ENCODE data around the gene CNTROB.

CNTROB gene

GRCh38 chr17:7922845-7923628, 9.0 kb upstream of the CNTROB start:
- Histone ChIP-seq H3K9ac (ENCODE audit: low read depth in 1 of 2, low read length in 2 of 2) (peak overlapping the region; percentile 76 to 82), H3K4me1 (ENCODE audit: control insufficient read depth in 1 of 2, insufficient read depth in 2 of 2, low read length in 2 of 2) (peaks cover 12 to 16% of the 10 kb centered on the region in 2 donors), H3K9me3 (ENCODE audit: control insufficient read depth in 1 of 2, low read length in 2 of 2) (no peaks in the 10 kb centered on the region), H3K27me3 (ENCODE audit: control insufficient read depth in 1 of 2, insufficient read depth in 2 of 2, low read length in 2 of 2) (no peaks in the 10 kb centered on the region), H3K36me3 (ENCODE audit: control insufficient read depth in 1 of 2, insufficient read depth in 2 of 2, low read length in 2 of 2) (no peaks in the 10 kb centered on the region), H3K4me3 (ENCODE audit: low read depth in 1 of 2, low read length in 2 of 2) (peak overlapping the region; percentile 68 to 76), H3K27ac (ENCODE audit: low read depth, low read length) (peak overlapping the region; percentile 15)

DNA sequence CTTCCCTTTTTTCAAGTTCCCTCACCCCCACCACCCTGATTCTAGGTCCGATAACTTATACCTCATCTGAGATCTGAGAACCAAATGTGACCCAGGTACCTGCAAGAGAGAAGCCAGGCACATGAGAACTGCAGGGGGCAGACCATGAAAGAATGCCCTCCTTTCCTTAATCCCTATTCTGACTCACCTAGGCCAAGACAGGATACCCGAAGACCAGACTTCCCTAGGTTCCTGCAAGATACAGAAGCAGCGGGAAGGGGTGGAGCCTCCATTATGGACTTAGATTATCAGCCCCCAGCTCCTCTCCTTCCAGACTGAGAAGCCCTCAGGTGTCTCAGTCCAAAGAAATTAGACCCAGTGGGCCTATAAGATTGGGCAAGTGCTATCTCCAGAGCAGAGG, 4.4 kb upstream of the CNTROB start:
- Histone ChIP-seq H3K27me3 (ENCODE audit: control insufficient read depth in 1 of 2, insufficient read depth in 2 of 2, low read length in 2 of 2) (no peaks in the 10 kb centered on the region), H3K27ac (ENCODE audit: low read depth, low read length) (no peak overlapping the region), H3K4me3 (ENCODE audit: low read depth in 1 of 2, low read length in 2 of 2) (no peak overlapping the region), H3K4me1 (ENCODE audit: control insufficient read depth in 1 of 2, insufficient read depth in 2 of 2, low read length in 2 of 2) (peaks cover 18 to 20% of the 10 kb centered on the region in 2 donors), H3K9me3 (ENCODE audit: control insufficient read depth in 1 of 2, low read length in 2 of 2) (no peaks in the 10 kb centered on the region), H3K36me3 (ENCODE audit: control insufficient read depth in 1 of 2, insufficient read depth in 2 of 2, low read length in 2 of 2) (no peaks in the 10 kb centered on the region), H3K9ac (ENCODE audit: low read depth in 1 of 2, low read length in 2 of 2) (no peak overlapping the region)

DNA sequence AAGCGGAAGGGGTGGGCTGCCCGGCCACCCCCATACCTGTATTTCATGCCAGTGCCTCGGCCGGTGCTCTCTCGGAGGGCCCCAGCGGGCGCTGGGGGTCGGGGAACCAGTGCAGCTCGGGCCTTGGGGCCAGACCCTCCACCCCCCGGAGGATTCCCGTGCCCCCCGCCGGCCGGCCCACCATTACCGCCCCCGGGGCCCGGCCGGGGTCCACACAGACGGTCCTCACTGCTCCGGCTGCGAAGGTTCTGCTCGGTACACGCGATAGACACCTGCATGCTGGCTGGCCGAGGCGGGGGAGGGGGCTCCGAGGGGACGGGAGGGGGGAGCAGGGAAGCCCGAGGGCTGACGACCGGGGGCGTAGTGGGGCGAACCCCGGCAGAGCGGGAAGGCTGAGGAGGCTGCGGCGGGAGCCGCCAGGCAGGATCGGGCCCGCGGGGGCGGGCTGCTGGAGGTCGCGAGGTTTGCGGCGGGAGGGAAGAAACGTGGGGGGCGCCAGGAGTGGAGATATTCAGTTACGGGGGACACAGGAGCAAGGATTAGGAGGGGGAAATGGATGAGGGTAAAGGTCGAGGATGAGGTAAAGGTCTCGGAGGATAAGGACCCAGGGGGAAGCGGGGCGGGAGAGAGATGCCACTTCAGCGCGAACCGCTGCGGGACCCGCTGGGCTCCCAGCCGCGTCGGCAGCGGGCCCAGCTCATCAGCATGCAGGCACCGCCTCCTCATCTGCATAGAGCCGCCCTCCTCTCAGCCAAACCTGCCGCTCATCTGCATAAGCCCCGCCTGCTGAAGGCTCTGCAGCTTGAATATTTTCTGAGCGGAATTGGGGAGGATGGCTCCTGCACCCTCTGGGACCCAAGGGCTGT, 2.6 kb upstream of the CNTROB start, which contains the start of gene KCNAB3:
TSS of gene KCNAB3 (minus strand) at position 699 of the 866 bp plus-strand sequence. CDS start at position 278, 421 bp downstream.
- H3K4me1 ChIP-seq (ENCODE audit: control insufficient read depth in 1 of 2, insufficient read depth in 2 of 2, low read length in 2 of 2): peaks cover 21 to 23% of the 10 kb centered on the region in 2 donors
- no peak within 1 kb of the TSS for H3K27ac ChIP-seq (ENCODE audit: low read depth, low read length)
- H3K9me3 ChIP-seq (ENCODE audit: control insufficient read depth in 1 of 2, low read length in 2 of 2): no peaks in the 10 kb centered on the region
- no peaks in the 10 kb centered on the region for H3K27me3 ChIP-seq (ENCODE audit: control insufficient read depth in 1 of 2, insufficient read depth in 2 of 2, low read length in 2 of 2)
- H3K36me3 ChIP-seq (ENCODE audit: control insufficient read depth in 1 of 2, insufficient read depth in 2 of 2, low read length in 2 of 2): no peaks in the 10 kb centered on the region
- H3K9ac ChIP-seq (ENCODE audit: low read depth in 1 of 2, low read length in 2 of 2): no peak within 1 kb of the TSS
- no peak within 1 kb of the TSS for H3K4me3 ChIP-seq (ENCODE audit: low read depth in 1 of 2, low read length in 2 of 2)

DNA sequence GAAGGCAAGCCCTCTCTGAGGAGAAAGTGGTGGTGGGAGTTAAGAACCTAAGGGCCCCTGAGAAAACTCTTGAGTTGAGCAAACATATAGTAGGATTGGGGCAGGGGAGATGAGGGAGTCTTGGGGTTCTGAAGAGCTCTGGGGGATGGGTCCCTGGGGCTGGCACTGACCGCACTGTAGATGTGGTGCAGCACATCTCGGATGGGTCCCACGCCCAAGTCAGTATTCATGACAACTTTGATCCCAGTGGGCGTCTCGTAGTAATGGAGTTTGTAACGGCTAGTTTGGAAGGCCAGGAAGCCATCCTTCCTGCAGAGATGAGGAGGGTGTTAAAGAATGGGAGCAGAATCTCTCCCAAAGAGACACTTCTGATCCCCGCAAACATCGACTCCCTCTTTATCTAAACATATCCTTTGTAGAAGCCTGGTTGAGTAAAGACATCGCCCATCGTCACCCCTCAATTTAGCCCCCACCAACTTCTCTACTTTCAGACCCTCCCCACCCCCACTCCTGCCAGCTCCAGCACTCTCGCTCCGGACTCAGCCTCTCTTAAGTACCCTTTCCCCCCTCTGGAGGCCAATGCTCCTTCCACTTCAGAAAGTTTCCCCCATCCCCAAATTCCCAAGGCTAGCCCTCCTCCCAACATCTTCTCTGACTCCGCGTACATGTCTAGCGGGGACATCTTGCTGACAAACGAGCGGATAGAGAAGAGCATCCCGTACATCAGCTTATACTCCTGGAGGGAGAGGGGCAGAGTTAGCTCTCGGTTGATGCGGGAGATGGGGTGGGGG, 970 bp upstream of the CNTROB start:
- no peaks in the 10 kb centered on the region for H3K27me3 ChIP-seq (ENCODE audit: control insufficient read depth in 1 of 2, insufficient read depth in 2 of 2, low read length in 2 of 2)
- H3K9me3 ChIP-seq (ENCODE audit: control insufficient read depth in 1 of 2, low read length in 2 of 2): no peaks in the 10 kb centered on the region
- H3K4me3 ChIP-seq (ENCODE audit: low read depth in 1 of 2, low read length in 2 of 2): peak overlapping the region; percentile 88 to 99
- H3K27ac ChIP-seq (ENCODE audit: low read depth, low read length): no peak overlapping the region
- peaks cover 21 to 23% of the 10 kb centered on the region in 2 donors for H3K4me1 ChIP-seq (ENCODE audit: control insufficient read depth in 1 of 2, insufficient read depth in 2 of 2, low read length in 2 of 2)
- H3K9ac ChIP-seq (ENCODE audit: low read depth in 1 of 2, low read length in 2 of 2): peak overlapping the region; percentile 92 to 96
- peaks cover 0 to 7% of the 10 kb centered on the region in 2 donors for H3K36me3 ChIP-seq (ENCODE audit: control insufficient read depth in 1 of 2, insufficient read depth in 2 of 2, low read length in 2 of 2)

- H3K4me3 ChIP-seq (ENCODE audit: low read depth in 1 of 2, low read length in 2 of 2): peak overlapping the region; percentile 88 to 99
- peaks cover 6 to 17% of the 10 kb centered on the region in 2 donors for H3K36me3 ChIP-seq (ENCODE audit: control insufficient read depth in 1 of 2, insufficient read depth in 2 of 2, low read length in 2 of 2)
- no peaks in the 10 kb centered on the region for H3K27me3 ChIP-seq (ENCODE audit: control insufficient read depth in 1 of 2, insufficient read depth in 2 of 2, low read length in 2 of 2)
- peak overlapping the region; percentile 94 to 96 for H3K9ac ChIP-seq (ENCODE audit: low read depth in 1 of 2, low read length in 2 of 2)
- H3K4me1 ChIP-seq (ENCODE audit: control insufficient read depth in 1 of 2, insufficient read depth in 2 of 2, low read length in 2 of 2): peaks cover 21 to 23% of the 10 kb centered on the region in 2 donors
- no peak overlapping the region for H3K27ac ChIP-seq (ENCODE audit: low read depth, low read length)
- no peaks in the 10 kb centered on the region for H3K9me3 ChIP-seq (ENCODE audit: control insufficient read depth in 1 of 2, low read length in 2 of 2)
Observed at GRCh38 chr17:7932483-7932891, 481 bp downstream of the CNTROB start.

DNA sequence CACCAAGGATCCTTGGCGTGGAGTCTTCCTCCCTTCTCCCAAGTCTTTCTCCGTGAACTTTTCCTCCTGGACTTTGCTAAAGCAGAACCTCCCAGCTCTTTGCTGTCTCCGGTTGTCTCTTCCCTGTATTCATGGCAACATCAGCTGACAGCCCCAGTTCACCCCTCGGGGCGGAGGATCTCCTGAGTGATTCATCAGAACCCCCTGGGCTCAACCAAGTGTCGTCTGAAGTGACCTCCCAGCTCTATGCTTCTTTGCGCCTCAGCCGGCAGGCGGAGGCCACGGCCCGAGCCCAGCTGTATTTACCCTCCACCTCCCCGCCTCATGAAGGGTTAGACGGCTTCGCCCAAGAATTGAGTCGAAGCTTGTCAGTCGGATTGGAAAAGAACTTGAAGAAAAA, 943 bp downstream of the CNTROB start:
- no peak overlapping the region for H3K27ac ChIP-seq (ENCODE audit: low read depth, low read length)
- H3K27me3 ChIP-seq (ENCODE audit: control insufficient read depth in 1 of 2, insufficient read depth in 2 of 2, low read length in 2 of 2): no peaks in the 10 kb centered on the region
- H3K9ac ChIP-seq (ENCODE audit: low read depth in 1 of 2, low read length in 2 of 2): peak overlapping the region; percentile 94 to 96
- H3K4me3 ChIP-seq (ENCODE audit: low read depth in 1 of 2, low read length in 2 of 2): peak overlapping the region; percentile 88 to 99
- H3K4me1 ChIP-seq (ENCODE audit: control insufficient read depth in 1 of 2, insufficient read depth in 2 of 2, low read length in 2 of 2): peaks cover 21 to 23% of the 10 kb centered on the region in 2 donors
- peaks cover 6 to 17% of the 10 kb centered on the region in 2 donors for H3K36me3 ChIP-seq (ENCODE audit: control insufficient read depth in 1 of 2, insufficient read depth in 2 of 2, low read length in 2 of 2)
- H3K9me3 ChIP-seq (ENCODE audit: control insufficient read depth in 1 of 2, low read length in 2 of 2): no peaks in the 10 kb centered on the region

DNA sequence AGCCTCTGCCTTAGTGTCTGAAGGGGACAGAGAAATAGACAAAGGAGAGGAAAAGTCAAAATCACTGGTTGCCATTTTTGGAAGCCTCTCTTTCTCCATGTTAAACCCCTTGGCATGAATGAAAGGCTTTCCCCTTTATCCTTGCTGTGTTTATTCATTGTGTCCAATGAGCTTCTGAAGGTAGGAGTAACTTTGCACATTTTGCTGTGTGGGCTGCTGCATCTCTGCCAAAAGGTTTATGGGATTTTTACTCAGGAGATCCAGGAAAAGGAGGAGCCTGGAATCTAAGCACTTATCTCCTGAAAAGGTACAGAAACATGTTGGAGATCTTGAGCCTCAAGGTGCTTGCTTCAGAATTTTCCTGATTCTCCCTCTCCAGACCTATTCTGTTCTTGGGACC, 3.9 kb downstream of the CNTROB start:
- Histone ChIP-seq H3K27me3 (ENCODE audit: control insufficient read depth in 1 of 2, insufficient read depth in 2 of 2, low read length in 2 of 2) (no peaks in the 10 kb centered on the region), H3K9me3 (ENCODE audit: control insufficient read depth in 1 of 2, low read length in 2 of 2) (no peaks in the 10 kb centered on the region), H3K4me3 (ENCODE audit: low read depth in 1 of 2, low read length in 2 of 2) (no peak overlapping the region), H3K4me1 (ENCODE audit: control insufficient read depth in 1 of 2, insufficient read depth in 2 of 2, low read length in 2 of 2) (peaks cover 17 to 20% of the 10 kb centered on the region in 2 donors), H3K36me3 (ENCODE audit: control insufficient read depth in 1 of 2, insufficient read depth in 2 of 2, low read length in 2 of 2) (peaks cover 6 to 39% of the 10 kb centered on the region in 2 donors), H3K27ac (ENCODE audit: low read depth, low read length) (no peak overlapping the region), H3K9ac (ENCODE audit: low read depth in 1 of 2, low read length in 2 of 2) (no peak overlapping the region)

DNA sequence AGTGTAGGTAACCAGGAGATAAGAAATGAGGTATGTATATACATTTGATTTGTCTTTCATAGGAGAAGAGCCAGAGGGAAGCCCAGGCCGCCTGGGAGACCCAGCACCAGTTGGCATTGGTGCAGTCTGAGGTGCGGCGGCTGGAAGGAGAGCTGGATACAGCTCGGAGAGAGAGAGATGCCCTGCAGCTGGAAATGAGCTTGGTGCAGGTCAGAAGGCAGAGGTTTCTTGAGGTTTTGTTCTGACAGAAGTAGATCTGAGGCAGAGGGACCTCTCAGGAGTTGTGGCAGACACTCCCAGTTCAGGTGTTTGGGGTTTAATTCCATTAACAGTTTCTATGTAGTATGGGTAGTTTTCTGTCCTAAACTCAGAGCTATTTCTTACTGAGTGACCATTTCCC, 8.0 kb downstream of the CNTROB start:
- H3K27me3 ChIP-seq (ENCODE audit: control insufficient read depth in 1 of 2, insufficient read depth in 2 of 2, low read length in 2 of 2): no peaks in the 10 kb centered on the region
- H3K9me3 ChIP-seq (ENCODE audit: control insufficient read depth in 1 of 2, low read length in 2 of 2): no peaks in the 10 kb centered on the region
- H3K4me3 ChIP-seq (ENCODE audit: low read depth in 1 of 2, low read length in 2 of 2): no peak overlapping the region
- H3K27ac ChIP-seq (ENCODE audit: low read depth, low read length): no peak overlapping the region
- H3K36me3 ChIP-seq (ENCODE audit: control insufficient read depth in 1 of 2, insufficient read depth in 2 of 2, low read length in 2 of 2): peaks cover 20 to 59% of the 10 kb centered on the region in 2 donors
- no peaks in the 10 kb centered on the region for H3K4me1 ChIP-seq (ENCODE audit: control insufficient read depth in 1 of 2, insufficient read depth in 2 of 2, low read length in 2 of 2)
- H3K9ac ChIP-seq (ENCODE audit: low read depth in 1 of 2, low read length in 2 of 2): no peak overlapping the region

GRCh38 chr17:7940743-7941142, 8.7 kb downstream of the CNTROB start:
- H3K9me3 ChIP-seq (ENCODE audit: control insufficient read depth in 1 of 2, low read length in 2 of 2): no peaks in the 10 kb centered on the region
- no peak overlapping the region for H3K4me3 ChIP-seq (ENCODE audit: low read depth in 1 of 2, low read length in 2 of 2)
- H3K27me3 ChIP-seq (ENCODE audit: control insufficient read depth in 1 of 2, insufficient read depth in 2 of 2, low read length in 2 of 2): no peaks in the 10 kb centered on the region
- H3K27ac ChIP-seq (ENCODE audit: low read depth, low read length): no peak overlapping the region
- H3K36me3 ChIP-seq (ENCODE audit: control insufficient read depth in 1 of 2, insufficient read depth in 2 of 2, low read length in 2 of 2): peaks cover 22 to 64% of the 10 kb centered on the region in 2 donors
- no peaks in the 10 kb centered on the region for H3K4me1 ChIP-seq (ENCODE audit: control insufficient read depth in 1 of 2, insufficient read depth in 2 of 2, low read length in 2 of 2)
- no peak overlapping the region for H3K9ac ChIP-seq (ENCODE audit: low read depth in 1 of 2, low read length in 2 of 2)

Data from duodenal mucosa (tissue), 2 donors.